ENCODE results near the gene TENM3.

TENM3 gene

GRCh38 chr4:182504463-182504862 is 261.3 kb downstream of the TENM3 start:
- FAIRE-seq (no peak), DNase-seq (ENCODE audit: insufficient read length, low spot score) (no peak)
- TF ChIP-seq CTCF (IDR thresholded peaks at IDR 0.05; ENCODE audit: insufficient read depth, missing control alignments): no peak

- DNase-seq (ENCODE audit: insufficient read length, low spot score) (no peak), FAIRE-seq (no peak)
- no peak for TF ChIP-seq CTCF (IDR thresholded peaks at IDR 0.05; ENCODE audit: insufficient read depth, missing control alignments)
Observed at GRCh38 chr4:182507805-182508204, 264.6 kb downstream of the TENM3 start.

DNA sequence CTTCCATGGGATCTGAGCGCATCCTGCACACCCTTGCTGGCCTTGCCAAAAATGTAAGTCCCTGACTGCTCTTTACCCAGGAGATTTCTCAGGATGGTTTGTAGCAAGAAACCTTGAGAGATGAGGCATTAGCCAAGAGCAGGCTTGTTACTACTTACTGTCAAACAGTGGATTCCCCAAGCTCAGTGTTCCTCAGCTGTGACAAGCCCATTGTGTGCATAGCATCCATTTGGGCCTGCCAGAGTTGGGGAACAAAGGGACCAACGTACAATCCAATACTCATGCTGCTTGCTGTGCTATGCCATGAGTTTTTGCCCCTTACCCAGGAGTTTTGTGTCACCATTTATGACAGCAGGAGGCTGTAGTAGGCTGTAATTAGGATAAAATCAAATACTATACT is 267.6 kb downstream of the TENM3 start:
- peak; percentile 46 for FAIRE-seq
- no peak for DNase-seq (ENCODE audit: insufficient read length, low spot score)
- TF ChIP-seq CTCF (IDR thresholded peaks at IDR 0.05; ENCODE audit: insufficient read depth, missing control alignments): no peak

- no peak for FAIRE-seq
- DNase-seq (ENCODE audit: insufficient read length, low spot score): no peak
Observed at GRCh38 chr4:182513587-182514291, 270.5 kb downstream of the TENM3 start.

GRCh38 chr4:182518421-182518820 is 275.2 kb downstream of the TENM3 start:
- FAIRE-seq: no peak
- DNase-seq (ENCODE audit: insufficient read length, low spot score): no peak
- no peak for TF ChIP-seq CTCF (IDR thresholded peaks at IDR 0.05; ENCODE audit: insufficient read depth, missing control alignments)

More at GRCh38 chr4:182513587-182514291, 270.5 kb downstream of the TENM3 start:
- TF ChIP-seq CTCF (IDR thresholded peaks at IDR 0.05; ENCODE audit: insufficient read depth, missing control alignments): no peak

DNA sequence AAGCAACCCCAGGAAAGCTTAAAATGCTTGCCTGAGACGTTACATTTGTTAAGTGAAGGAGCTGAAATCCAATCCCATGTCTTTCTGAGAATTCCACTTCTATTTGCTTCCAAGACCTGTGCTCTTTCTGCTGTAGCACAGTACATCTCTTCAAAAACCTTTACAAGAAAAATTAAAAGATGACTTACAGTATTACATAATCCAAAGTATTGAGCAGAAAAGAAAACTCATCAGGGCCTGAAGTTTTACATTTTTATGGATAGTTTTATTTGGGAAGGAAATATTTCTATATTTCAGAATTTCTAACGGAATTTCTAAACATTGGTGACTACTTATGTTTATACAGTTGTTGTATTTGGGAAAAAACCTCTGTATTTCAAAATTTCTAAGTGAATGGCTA is 276.3 kb downstream of the TENM3 start:
- TF ChIP-seq CTCF (IDR thresholded peaks at IDR 0.05; ENCODE audit: insufficient read depth, missing control alignments): no peak
- FAIRE-seq (no peak), DNase-seq (ENCODE audit: insufficient read length, low spot score) (no peak)

- no peak for DNase-seq (ENCODE audit: insufficient read length, low spot score)
- no peak for TF ChIP-seq CTCF (IDR thresholded peaks at IDR 0.05; ENCODE audit: insufficient read depth, missing control alignments)
- no peak for FAIRE-seq
Observed at GRCh38 chr4:182521011-182521410, 277.8 kb downstream of the TENM3 start.

Measured in D721Med (cell line).